Fibroblast of pulmonary artery (primary cell): Measurements from ENCODE around the gene RABGAP1.

Source experiments
- DNase-seq: peaks from one replicate; pipeline ENCODE4 v3.0.0-alpha.2; 2010; ENCODE audit warnings: low read depth
- H3K4me3 ChIP-seq: replicated peaks from 2 replicates; pipeline ENCODE4 v1.5.1; 2011; ENCODE audit warnings: low read depth, mild to moderate bottlenecking, control low read depth, low read length, moderate library complexity
- CTCF ChIP-seq: IDR thresholded peaks from 2 replicates; pipeline ENCODE4 v1.5.1; 2011; ENCODE audit warnings: mild to moderate bottlenecking, control low read depth, low read length, inconsistent platforms; ENCODE audit errors: missing control alignments

RABGAP1 gene

DNA sequence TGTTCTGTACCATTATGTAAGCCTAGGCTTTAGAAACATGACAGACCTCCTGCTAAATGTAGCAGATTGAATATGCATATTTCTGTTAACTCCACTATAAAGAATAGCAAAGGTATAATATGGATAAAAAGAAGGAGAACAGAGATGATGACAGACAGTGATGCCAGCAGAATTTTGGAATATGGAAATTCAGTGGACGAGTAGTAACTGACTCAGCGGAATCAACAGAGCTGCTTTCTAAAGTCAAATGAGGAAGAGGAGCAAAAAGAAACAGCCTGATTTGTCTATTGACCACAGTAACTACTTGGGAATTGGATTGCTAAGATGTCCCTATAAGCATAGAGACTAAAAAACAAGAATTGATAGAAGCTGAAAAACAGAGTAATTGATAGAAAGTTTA is 100.7 kb downstream of the RABGAP1 start:
- H3K4me3 ChIP-seq = no peak overlapping the region
- no peak for TF ChIP-seq CTCF
- no peak for DNase-seq

- no peak for DNase-seq
- H3K4me3 ChIP-seq = no peak overlapping the region
- TF ChIP-seq CTCF = no peak
Measured at GRCh38 chr9:123043081-123043939, 102.5 kb downstream of the RABGAP1 start.

GRCh38 chr9:123044586-123044985 is 103.8 kb downstream of the RABGAP1 start:
- DNase-seq = peak; percentile 74
- no peak overlapping the region for H3K4me3 ChIP-seq

GRCh38 chr9:123046406-123047195 is 105.8 kb downstream of the RABGAP1 start:
- no peak for DNase-seq
- no peak overlapping the region for H3K4me3 ChIP-seq
- TF ChIP-seq CTCF = no peak

More at GRCh38 chr9:123044586-123044985, 103.8 kb downstream of the RABGAP1 start:
- no peak for TF ChIP-seq CTCF

GRCh38 chr9:123048748-123049147 is 107.9 kb downstream of the RABGAP1 start:
- no peak overlapping the region for H3K4me3 ChIP-seq
- TF ChIP-seq CTCF = no peak
- DNase-seq = peak; percentile 71

GRCh38 chr9:123049589-123050222 is 108.9 kb downstream of the RABGAP1 start:
- peak; percentile 84 for DNase-seq
- TF ChIP-seq CTCF = no peak
- H3K4me3 ChIP-seq = no peak overlapping the region
